MM.1S (cell line): ENCODE data around the gene MSRB3.

Experiments
- CTCF ChIP-seq: fragments of 300-600 bp; sonication (generic); IDR thresholded peaks from 2 replicates; pipeline ENCODE4 v1.5.1; 2016; ENCODE audit warnings: antibody characterized with exemption, low read length, mixed read lengths
- EZH2phosphoT487 ChIP-seq: fragments of 300-600 bp; sonication (generic); IDR thresholded peaks from 2 replicates; pipeline ENCODE4 v1.6.1; 2018; ENCODE audit warnings: antibody characterized with exemption, low read length

GRCh38 chr12:65364046-65364445, 85.6 kb downstream of the MSRB3 start:
- TF ChIP-seq CTCF (no peak), EZH2phosphoT487 (no peak)
